Measurements from ENCODE around the gene PYGL.
"Not testable (repeated sequence)": the region's sequence is repeated elsewhere in the genome, so short reads cannot be mapped to it uniquely, and the experiment has no call there.

The PYGL gene

GRCh38 chr14:50944647-50945413 is 547 bp upstream of the PYGL start:
- peak overlapping the region; percentile 67 for H3K4me3 ChIP-seq (ENCODE audit: control insufficient read depth, low read depth, low read length)
- peak; percentile 55 for DNase-seq (ENCODE audit: low read depth)
- no peak for TF ChIP-seq CTCF (conservative IDR thresholded peaks at IDR 0.05; ENCODE audit: control insufficient read depth, insufficient read depth, low read depth, low read length)

DNA sequence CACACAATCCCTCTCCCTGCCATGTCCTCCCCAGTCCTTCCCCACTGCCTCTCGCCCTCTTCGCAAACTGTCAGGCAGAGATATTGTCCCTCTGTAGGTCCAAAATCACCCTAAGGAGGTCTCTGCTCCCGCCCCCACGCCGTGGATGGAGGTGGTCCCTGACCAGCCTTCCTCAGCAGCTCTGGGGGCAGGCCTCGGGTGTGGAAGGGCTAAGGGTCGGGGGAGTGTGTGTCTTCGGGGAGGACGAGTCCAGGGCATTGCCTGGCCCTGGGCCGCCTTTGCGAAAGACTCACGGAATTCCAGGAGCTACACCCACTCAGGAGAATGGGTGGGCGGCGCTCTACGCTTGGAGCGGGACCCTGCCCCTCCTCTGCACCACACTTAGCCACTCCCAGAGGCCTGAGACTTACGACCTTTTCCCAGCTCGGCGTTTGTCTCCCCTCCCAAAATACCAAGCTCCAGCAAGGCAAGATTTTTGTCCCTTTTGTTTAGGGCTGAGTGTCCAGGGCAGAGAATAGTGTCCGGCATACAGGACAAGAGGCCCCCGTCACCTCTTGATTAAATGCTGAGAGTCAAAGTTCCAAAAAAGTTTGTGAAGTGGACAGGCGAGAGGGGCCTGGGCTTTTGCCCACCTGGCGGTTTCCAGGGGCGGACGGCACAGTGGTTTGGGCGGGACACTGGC is 881 bp downstream of the PYGL start:
- TF ChIP-seq CTCF (conservative IDR thresholded peaks at IDR 0.05; ENCODE audit: control insufficient read depth, insufficient read depth, low read depth, low read length): no peak
- peak overlapping the region; percentile 67 for H3K4me3 ChIP-seq (ENCODE audit: control insufficient read depth, low read depth, low read length)
- peak; percentile 69 for DNase-seq (ENCODE audit: low read depth)

- DNase-seq (ENCODE audit: low read depth); H3K4me3 ChIP-seq (ENCODE audit: control insufficient read depth, low read depth, low read length): not testable (repeated sequence)
These were observed 2.6 kb downstream of the PYGL start for GRCh38 chr14:50941638-50942037.

DNA sequence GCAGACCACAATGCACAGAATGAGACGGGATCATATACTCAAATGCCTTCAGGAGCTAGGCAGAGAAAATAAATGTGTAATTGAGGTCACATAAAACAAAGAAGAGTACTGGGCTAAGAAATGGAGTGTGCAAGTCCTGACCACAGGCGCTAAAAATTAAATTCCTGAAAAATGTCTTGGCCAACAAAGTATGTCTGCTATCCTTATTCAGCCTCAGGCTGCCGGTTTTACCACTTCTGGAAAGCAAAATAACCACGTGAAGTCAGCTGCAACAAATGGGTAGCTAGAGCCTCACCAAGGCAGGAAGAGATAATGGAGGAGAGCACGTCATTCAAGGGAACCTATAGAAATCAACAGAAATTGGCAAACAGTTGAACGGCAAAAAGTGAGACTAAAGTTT is 3.1 kb downstream of the PYGL start:
- no peak for TF ChIP-seq CTCF (conservative IDR thresholded peaks at IDR 0.05; ENCODE audit: control insufficient read depth, insufficient read depth, low read depth, low read length)
- H3K4me3 ChIP-seq (ENCODE audit: control insufficient read depth, low read depth, low read length): no peak overlapping the region
- DNase-seq (ENCODE audit: low read depth): no peak

- no peak for DNase-seq (ENCODE audit: low read depth)
- no peak for TF ChIP-seq CTCF (conservative IDR thresholded peaks at IDR 0.05; ENCODE audit: control insufficient read depth, insufficient read depth, low read depth, low read length)
- H3K4me3 ChIP-seq (ENCODE audit: control insufficient read depth, low read depth, low read length): no peak overlapping the region
These were observed 6.5 kb downstream of the PYGL start for GRCh38 chr14:50937800-50938199.

DNA sequence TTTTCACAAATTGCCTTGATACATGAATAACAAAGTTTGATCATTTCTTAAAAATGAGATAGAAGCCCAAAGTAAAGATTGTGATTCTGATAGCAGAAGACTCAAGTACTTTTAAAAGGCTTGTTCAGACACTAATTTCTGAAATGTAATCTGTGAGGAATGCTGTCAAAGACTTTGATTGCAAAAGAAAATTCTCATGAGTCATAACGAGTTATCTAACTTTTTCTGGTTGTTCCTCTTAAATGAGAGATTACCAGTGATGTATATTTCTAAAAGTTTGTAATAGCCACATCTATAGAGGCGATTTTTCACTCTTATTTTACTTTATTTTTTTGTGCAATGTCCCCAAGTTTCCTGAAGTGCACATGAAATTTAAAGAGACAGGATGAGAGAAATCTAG is 7.0 kb downstream of the PYGL start:
- H3K4me3 ChIP-seq (ENCODE audit: control insufficient read depth, low read depth, low read length): no peak overlapping the region
- TF ChIP-seq CTCF (conservative IDR thresholded peaks at IDR 0.05; ENCODE audit: control insufficient read depth, insufficient read depth, low read depth, low read length): no peak
- peak; percentile 71 for DNase-seq (ENCODE audit: low read depth)

DNA sequence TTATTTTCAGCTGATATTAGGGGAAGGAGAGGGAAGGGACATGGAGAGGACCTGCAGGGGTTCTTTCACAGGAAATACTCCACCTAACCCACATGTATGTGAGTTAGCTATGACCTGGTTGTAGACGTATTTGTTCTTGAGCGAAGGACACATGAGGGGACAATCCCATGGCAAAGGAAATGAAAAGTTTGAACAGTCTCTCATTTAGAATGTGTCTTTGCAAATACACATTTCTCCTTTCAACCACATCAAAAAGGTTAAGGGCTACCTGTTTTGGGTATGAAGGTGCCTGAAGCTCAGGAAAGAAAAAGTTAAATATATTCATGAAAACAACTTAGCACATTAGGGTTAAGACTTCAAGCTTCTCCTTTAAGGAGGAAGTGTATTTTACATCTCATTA is 7.4 kb downstream of the PYGL start:
- no peak for TF ChIP-seq CTCF (conservative IDR thresholded peaks at IDR 0.05; ENCODE audit: control insufficient read depth, insufficient read depth, low read depth, low read length)
- no peak overlapping the region for H3K4me3 ChIP-seq (ENCODE audit: control insufficient read depth, low read depth, low read length)
- no peak for DNase-seq (ENCODE audit: low read depth)
